ENCODE results near the gene EFNB2. TPM values are rescaled to one million over a fixed set of nuclear protein-coding genes. Genes with fewer than 3 reads are reported as not detected.

The EFNB2 gene
- total RNA-seq, 2 experiments from 2014 or later = 0.25 to 0.51 TPM

- no peak for DNase-seq (ENCODE audit: low spot score)
- H3K4me1 ChIP-seq (ENCODE audit: insufficient read depth, low read length, poor library complexity, severe bottlenecking) = no peaks in the 10 kb centered on the region
- ChIA-PET CTCF (ENCODE audit: unreplicated experiment) (interaction anchor here (0.8 kb wide), 1 partner anchor 114 kb away, joined by 3 read pairs; no protein-coding TSS in a partner anchor), POLR2A (no interaction called here)
- H2AFZ ChIP-seq (ENCODE audit: low read length) = no peak overlapping the region
- no peaks in the 10 kb centered on the region for H4K20me1 ChIP-seq (ENCODE audit: insufficient read depth, low read length)
- no peak overlapping the region for H3K4me2 ChIP-seq (ENCODE audit: low read length)
- intact Hi-C loops (cut with micrococcal nuclease; ENCODE audit: unreplicated experiment) = no loop called here
- no peaks in the 10 kb centered on the region for H3K9me2 ChIP-seq (ENCODE audit: insufficient read depth, low read length)
- H3K79me2 ChIP-seq (ENCODE audit: insufficient read depth, low read depth, low read length) = no peaks in the 10 kb centered on the region
- H3K36me3 ChIP-seq (ENCODE audit: insufficient read depth, low read length) = no peaks in the 10 kb centered on the region
- BruUV-seq (replicated peaks) = no TSS peak
- TF ChIP-seq CTCF (conservative IDR thresholded peaks at IDR 0.05; ENCODE audit: low read length) = no peak
- TF ChIP-seq EZH2phosphoT487 (IDR thresholded peaks at IDR 0.05; ENCODE audit: borderline replicate concordance, low read depth, low read length) = no peak
- no peak overlapping the region for H3K27ac ChIP-seq (ENCODE audit: low read depth, low read length, poor library complexity, severe bottlenecking)
- H3K9me3 ChIP-seq (ENCODE audit: low read length) = no peaks in the 10 kb centered on the region
- no peak overlapping the region for H3K4me3 ChIP-seq (ENCODE audit: low read depth, low read length, poor library complexity, severe bottlenecking)
Measured at GRCh38 chr13:106506286-106506685, 29.2 kb downstream of the EFNB2 start.

GRCh38 chr13:106505732-106506131 lies 29.7 kb downstream of the EFNB2 start:
- Histone ChIP-seq H3K36me3 (ENCODE audit: insufficient read depth, low read length) (no peaks in the 10 kb centered on the region), H3K4me3 (ENCODE audit: low read depth, low read length, poor library complexity, severe bottlenecking) (no peak overlapping the region), H3K9me3 (ENCODE audit: low read length) (no peaks in the 10 kb centered on the region), H3K4me1 (ENCODE audit: insufficient read depth, low read length, poor library complexity, severe bottlenecking) (no peaks in the 10 kb centered on the region), H4K20me1 (ENCODE audit: insufficient read depth, low read length) (no peaks in the 10 kb centered on the region), H3K4me2 (ENCODE audit: low read length) (no peak overlapping the region), H3K79me2 (ENCODE audit: insufficient read depth, low read depth, low read length) (no peaks in the 10 kb centered on the region), H3K27ac (ENCODE audit: low read depth, low read length, poor library complexity, severe bottlenecking) (no peak overlapping the region), H2AFZ (ENCODE audit: low read length) (no peak overlapping the region), H3K9me2 (ENCODE audit: insufficient read depth, low read length) (no peaks in the 10 kb centered on the region)
- intact Hi-C loops (cut with micrococcal nuclease; ENCODE audit: unreplicated experiment) = no loop called here
- TF ChIP-seq CTCF (conservative IDR thresholded peaks at IDR 0.05; ENCODE audit: low read length) = no peak
- TF ChIP-seq EZH2phosphoT487 (IDR thresholded peaks at IDR 0.05; ENCODE audit: borderline replicate concordance, low read depth, low read length) = no peak
- ChIA-PET POLR2A (no interaction called here), CTCF (ENCODE audit: unreplicated experiment) (no interaction called here)
- no TSS peak for BruUV-seq (replicated peaks)
- DNase-seq (ENCODE audit: low spot score) = no peak

- Histone ChIP-seq H3K4me2 (ENCODE audit: low read length) (no peak overlapping the region), H3K36me3 (ENCODE audit: insufficient read depth, low read length) (no peaks in the 10 kb centered on the region), H3K9me2 (ENCODE audit: insufficient read depth, low read length) (no peaks in the 10 kb centered on the region), H3K9me3 (ENCODE audit: low read length) (no peaks in the 10 kb centered on the region), H2AFZ (ENCODE audit: low read length) (no peak overlapping the region), H3K4me1 (ENCODE audit: insufficient read depth, low read length, poor library complexity, severe bottlenecking) (no peaks in the 10 kb centered on the region), H4K20me1 (ENCODE audit: insufficient read depth, low read length) (no peaks in the 10 kb centered on the region), H3K4me3 (ENCODE audit: low read depth, low read length, poor library complexity, severe bottlenecking) (no peak overlapping the region), H3K27ac (ENCODE audit: low read depth, low read length, poor library complexity, severe bottlenecking) (no peak overlapping the region), H3K79me2 (ENCODE audit: insufficient read depth, low read depth, low read length) (no peaks in the 10 kb centered on the region)
- POLR2A ChIA-PET = no interaction called here
- BruUV-seq (replicated peaks) = no TSS peak
- intact Hi-C loops (cut with micrococcal nuclease; ENCODE audit: unreplicated experiment) = no loop called here
- no peak for TF ChIP-seq CTCF (conservative IDR thresholded peaks at IDR 0.05; ENCODE audit: low read length)
- TF ChIP-seq EZH2phosphoT487 (IDR thresholded peaks at IDR 0.05; ENCODE audit: borderline replicate concordance, low read depth, low read length) = no peak
- CTCF ChIA-PET (ENCODE audit: unreplicated experiment) = no interaction called here
- no peak for DNase-seq (ENCODE audit: low spot score)
Measured at GRCh38 chr13:106505295-106505694, 30.2 kb downstream of the EFNB2 start.
